Suppressor macrophage treated with lipopolysaccharide for 1 hour (primary cell): ENCODE data around the gene CSAD.
"Not testable (repeated sequence)": the region's sequence is repeated elsewhere in the genome, so short reads cannot be mapped to it uniquely, and the experiment has no call there.

Source experiments
- DNase-seq, 3 donors: peaks; one replicate each; pipeline ENCODE4 v3.0.0-alpha.2; 2020 to 2022

The CSAD gene

GRCh38 chr12:53178803-53179202 lies 1.9 kb downstream of the CSAD start:
- not testable (repeated sequence) for DNase-seq

GRCh38 chr12:53177447-53177846 lies 3.3 kb downstream of the CSAD start:
- DNase-seq = not testable (repeated sequence)

- no peak for DNase-seq
Measured at GRCh38 chr12:53176750-53177149, 4.0 kb downstream of the CSAD start.

- DNase-seq = peak; percentile 53 to 54 (median 54)
Measured at GRCh38 chr12:53174881-53175491, 5.7 kb downstream of the CSAD start.

- no peak for DNase-seq
Measured at GRCh38 chr12:53173085-53173715, 7.5 kb downstream of the CSAD start.

- DNase-seq = no peak
Measured at GRCh38 chr12:53172352-53172751, 8.4 kb downstream of the CSAD start.

- no peak for DNase-seq
Measured at GRCh38 chr12:53171725-53172329, 8.9 kb downstream of the CSAD start.

- DNase-seq = no peak
Measured at GRCh38 chr12:53170876-53171724, 9.6 kb downstream of the CSAD start.

GRCh38 chr12:53170215-53170614 lies 10.5 kb downstream of the CSAD start:
- DNase-seq = no peak

GRCh38 chr12:53169644-53170043 lies 11.1 kb downstream of the CSAD start:
- DNase-seq = no peak

- DNase-seq = no peak
Measured at GRCh38 chr12:53166837-53167236, 13.9 kb downstream of the CSAD start.

GRCh38 chr12:53163008-53163407 lies 17.7 kb downstream of the CSAD start:
- DNase-seq = not testable (repeated sequence)

- no peak for DNase-seq
Measured at GRCh38 chr12:53161119-53161911, 19.4 kb downstream of the CSAD start.

GRCh38 chr12:53160673-53161072 lies 20.1 kb downstream of the CSAD start:
- no peak for DNase-seq

- DNase-seq = no peak
Measured at GRCh38 chr12:53160000-53160399, 20.7 kb downstream of the CSAD start.

- DNase-seq = peak; percentile 78 to 86 (median 85)
Measured at GRCh38 chr12:53159195-53159839, 21.4 kb downstream of the CSAD start.

- DNase-seq = no peak
Measured at GRCh38 chr12:53152390-53152789, 28.3 kb downstream of the CSAD start.

GRCh38 chr12:53151039-53151438 lies 29.7 kb downstream of the CSAD start:
- no peak for DNase-seq

GRCh38 chr12:53147653-53148052 lies 33.1 kb downstream of the CSAD start:
- no peak for DNase-seq

- no peak for DNase-seq
Measured at GRCh38 chr12:53147181-53147580, 33.5 kb downstream of the CSAD start.

GRCh38 chr12:53145383-53146260 lies 35.1 kb downstream of the CSAD start:
- DNase-seq = no peak
